ENCODE data around the gene SCYL1. TPM values are rescaled to one million over a fixed set of nuclear protein-coding genes. Genes with fewer than 3 reads are reported as not detected.

Gene SCYL1
- polyA plus RNA-seq, 4 donors = 46.7 to 76.9 (median 61.0) TPM

DNA sequence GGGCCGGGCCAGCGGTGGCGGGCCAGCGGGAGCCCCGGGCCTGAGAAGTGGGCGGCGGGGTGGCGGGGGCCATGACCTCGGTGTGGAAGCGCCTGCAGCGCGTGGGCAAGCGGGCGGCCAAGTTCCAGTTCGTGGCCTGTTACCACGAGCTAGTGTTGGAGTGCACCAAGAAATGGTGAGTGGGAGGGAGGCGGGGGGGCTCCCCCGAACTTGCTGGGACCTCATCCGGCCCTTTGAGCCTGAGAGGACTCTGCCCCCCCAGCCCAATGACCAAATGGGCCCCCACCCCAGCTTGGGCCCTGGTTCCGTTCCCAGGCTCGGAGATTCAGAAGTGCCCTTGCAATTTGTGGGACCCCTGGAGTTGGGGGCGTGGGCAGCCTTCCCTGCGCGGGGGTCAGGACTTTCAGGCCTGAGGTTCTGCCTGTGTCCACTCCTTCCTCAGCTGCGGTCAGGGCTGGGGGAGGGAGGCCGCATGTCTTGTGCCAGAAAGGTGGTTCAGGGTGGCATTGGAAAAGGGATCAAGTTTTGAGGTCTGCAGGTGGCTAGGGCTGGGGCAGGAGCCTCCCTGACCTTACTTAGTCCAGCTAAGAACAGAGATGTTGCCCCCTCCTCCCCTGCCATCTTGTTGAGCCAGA lies 51.5 kb downstream of the SCYL1 start:
- Histone ChIP-seq H3K27ac (ENCODE audit: low read depth in 1 of 3, low read length in 2 of 3) (peak overlapping the region; percentile 60 to 87 (median 81)), H3K4me3 (ENCODE audit: low read depth in 1 of 3, low read length in 3 of 3) (peak overlapping the region; percentile 63 to 94 (median 73)), H3K27me3 (ENCODE audit: control insufficient read depth in 3 of 3, insufficient read depth in 3 of 3, low read length in 3 of 3) (no peaks in the 10 kb centered on the region), H3K9me3 (ENCODE audit: control insufficient read depth in 2 of 2, insufficient read depth in 1 of 2, low read depth in 1 of 2, low read length in 1 of 2) (no peaks in the 10 kb centered on the region), H3K4me1 (ENCODE audit: control insufficient read depth in 3 of 3, insufficient read depth in 2 of 3, low read depth in 1 of 3, low read length in 2 of 3) (peaks cover 4 to 66% (median 15%) of the 10 kb centered on the region in 3 donors), H3K36me3 (ENCODE audit: control insufficient read depth in 3 of 3, insufficient read depth in 2 of 3, low read depth in 1 of 3, low read length in 3 of 3) (peaks cover 2 to 46% (median 4%) of the 10 kb centered on the region in 3 donors)
- WGBS, 3 donors = 4 to 10% (median 5%) methylated on average over 18 to 26 of the region's 26 CpGs
- no peak for DNase-seq
- FAIRE-seq = no peak

DNA sequence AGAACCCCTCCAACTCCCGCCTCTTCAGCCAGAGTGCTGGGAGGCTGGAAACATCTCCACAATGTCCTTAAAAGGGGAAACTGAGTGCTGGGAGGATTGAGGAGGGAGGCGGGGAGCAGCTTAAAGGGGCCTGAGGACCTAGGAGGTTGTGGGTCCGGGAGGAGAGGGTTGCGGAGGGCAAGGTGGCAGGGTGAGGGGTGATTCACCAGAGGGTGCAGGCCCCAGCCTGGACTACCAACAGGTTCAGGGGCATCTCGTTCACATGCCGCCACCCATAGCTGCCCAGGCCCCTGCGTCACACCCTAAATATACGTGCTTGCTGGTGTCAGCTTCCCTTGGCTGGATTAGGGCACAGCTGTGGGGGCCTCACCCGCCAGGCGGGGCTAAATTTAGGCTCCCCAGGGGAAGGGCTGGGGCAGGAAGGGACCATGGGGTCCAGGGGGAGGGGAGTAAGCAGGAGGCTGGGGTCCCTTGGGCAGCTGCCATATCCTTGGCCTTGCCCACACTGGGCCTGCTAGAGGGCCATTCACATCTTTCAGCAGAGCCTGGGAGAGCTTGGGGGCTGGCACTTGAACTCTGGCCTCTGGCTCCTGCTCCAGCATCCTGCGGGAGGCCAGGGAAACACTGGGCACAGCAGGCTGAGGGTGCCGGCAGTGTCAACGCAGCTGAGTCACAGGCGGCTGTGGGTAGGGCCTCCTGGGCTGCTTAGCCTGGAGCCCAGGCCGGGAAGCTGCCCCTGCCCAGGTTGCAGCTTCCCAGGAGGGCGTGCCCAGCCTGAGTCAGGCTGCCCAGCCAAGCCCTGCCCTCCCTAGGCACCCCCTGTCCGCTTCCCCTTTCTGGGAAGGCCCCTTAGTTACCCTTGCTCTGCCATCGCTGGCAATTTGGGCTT lies 52.2 kb downstream of the SCYL1 start:
- peaks cover 4 to 52% (median 9%) of the 10 kb centered on the region in 3 donors for H3K36me3 ChIP-seq (ENCODE audit: control insufficient read depth in 3 of 3, insufficient read depth in 2 of 3, low read depth in 1 of 3, low read length in 3 of 3)
- peak overlapping the region; percentile 68 to 87 (median 81) for H3K27ac ChIP-seq (ENCODE audit: low read depth in 1 of 3, low read length in 2 of 3)
- no peak for FAIRE-seq
- WGBS, 3 donors = 25 to 28% (median 27%) methylated on average over 18 of the region's 18 CpGs
- peak; percentile 68 to 89 for DNase-seq
- H3K4me3 ChIP-seq (ENCODE audit: low read depth in 1 of 3, low read length in 3 of 3) = peak overlapping the region; percentile 30 to 94 (median 63)
- H3K4me1 ChIP-seq (ENCODE audit: control insufficient read depth in 3 of 3, insufficient read depth in 2 of 3, low read depth in 1 of 3, low read length in 2 of 3) = peaks cover 4 to 59% (median 15%) of the 10 kb centered on the region in 3 donors
- H3K9me3 ChIP-seq (ENCODE audit: control insufficient read depth in 2 of 2, insufficient read depth in 1 of 2, low read depth in 1 of 2, low read length in 1 of 2) = no peaks in the 10 kb centered on the region
- no peaks in the 10 kb centered on the region for H3K27me3 ChIP-seq (ENCODE audit: control insufficient read depth in 3 of 3, insufficient read depth in 3 of 3, low read length in 3 of 3)

DNA sequence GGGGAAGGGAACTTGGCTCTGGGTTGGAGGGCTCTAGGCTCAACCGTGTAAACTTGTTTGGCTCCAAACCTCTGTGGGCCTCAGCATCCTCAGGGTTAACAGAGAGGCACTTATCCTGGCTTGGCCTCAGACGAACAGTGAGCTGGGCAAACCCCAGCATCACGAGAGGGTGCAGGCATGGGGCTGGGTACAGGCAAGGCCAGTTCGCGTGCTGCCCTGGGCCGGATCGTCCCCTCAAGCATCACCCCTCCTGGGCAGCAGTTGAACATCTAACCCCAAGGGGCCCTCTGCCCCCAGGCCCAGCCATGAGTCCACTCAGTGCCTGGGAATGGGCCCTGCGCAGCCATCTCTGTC lies 52.9 kb downstream of the SCYL1 start:
- peak overlapping the region in 2 of 3 donors; percentile 27 to 63 for H3K4me3 ChIP-seq (ENCODE audit: low read depth in 1 of 3, low read length in 3 of 3)
- DNase-seq (no peak), FAIRE-seq (no peak)
- WGBS, 3 donors = 45 to 60% (median 52%) methylated on average over 8 of the region's 8 CpGs
- H3K27me3 ChIP-seq (ENCODE audit: control insufficient read depth in 3 of 3, insufficient read depth in 3 of 3, low read length in 3 of 3) = no peaks in the 10 kb centered on the region
- no peaks in the 10 kb centered on the region for H3K9me3 ChIP-seq (ENCODE audit: control insufficient read depth in 2 of 2, insufficient read depth in 1 of 2, low read depth in 1 of 2, low read length in 1 of 2)
- peaks cover 4 to 58% (median 9%) of the 10 kb centered on the region in 3 donors for H3K36me3 ChIP-seq (ENCODE audit: control insufficient read depth in 3 of 3, insufficient read depth in 2 of 3, low read depth in 1 of 3, low read length in 3 of 3)
- H3K27ac ChIP-seq (ENCODE audit: low read depth in 1 of 3, low read length in 2 of 3) = peak overlapping the region; percentile 68 to 87 (median 81)
- H3K4me1 ChIP-seq (ENCODE audit: control insufficient read depth in 3 of 3, insufficient read depth in 2 of 3, low read depth in 1 of 3, low read length in 2 of 3) = peaks cover 4 to 59% (median 15%) of the 10 kb centered on the region in 3 donors

DNA sequence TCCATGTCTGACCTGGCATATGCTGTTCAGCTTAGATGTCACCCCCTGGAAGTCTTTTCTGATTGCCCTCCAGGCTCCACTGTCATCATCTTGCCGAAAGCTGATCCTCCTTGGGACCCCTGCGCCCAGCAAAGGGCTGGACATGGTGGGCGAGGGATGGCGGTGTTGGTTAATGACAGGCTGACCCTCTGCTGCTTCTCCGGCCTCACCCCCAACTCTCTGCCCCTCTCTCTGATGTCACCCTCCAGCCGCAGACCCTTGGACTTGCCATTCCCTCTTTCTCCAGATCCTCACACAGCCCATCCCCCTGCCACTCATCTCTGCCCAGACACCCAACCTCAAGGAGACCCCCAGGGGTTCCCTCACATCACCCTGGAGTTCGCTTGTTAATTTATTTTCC lies 53.3 kb downstream of the SCYL1 start:
- Histone ChIP-seq H3K36me3 (ENCODE audit: control insufficient read depth in 3 of 3, insufficient read depth in 2 of 3, low read depth in 1 of 3, low read length in 3 of 3) (peaks cover 4 to 62% (median 9%) of the 10 kb centered on the region in 3 donors), H3K4me1 (ENCODE audit: control insufficient read depth in 3 of 3, insufficient read depth in 2 of 3, low read depth in 1 of 3, low read length in 2 of 3) (peaks cover 4 to 58% (median 15%) of the 10 kb centered on the region in 3 donors), H3K27ac (ENCODE audit: low read depth in 1 of 3, low read length in 2 of 3) (peak overlapping the region; percentile 68 to 87 (median 81)), H3K4me3 (ENCODE audit: low read depth in 1 of 3, low read length in 3 of 3) (peak overlapping the region in 2 of 3 donors; percentile 2 to 27), H3K9me3 (ENCODE audit: control insufficient read depth in 2 of 2, insufficient read depth in 1 of 2, low read depth in 1 of 2, low read length in 1 of 2) (no peaks in the 10 kb centered on the region), H3K27me3 (ENCODE audit: control insufficient read depth in 3 of 3, insufficient read depth in 3 of 3, low read length in 3 of 3) (peaks cover 0 to 2% (median 0%) of the 10 kb centered on the region in 3 donors)
- 88 to 95% (median 92%) methylated on average over 7 of the region's 7 CpGs for WGBS, 3 donors
- DNase-seq (no peak), FAIRE-seq (no peak)

DNA sequence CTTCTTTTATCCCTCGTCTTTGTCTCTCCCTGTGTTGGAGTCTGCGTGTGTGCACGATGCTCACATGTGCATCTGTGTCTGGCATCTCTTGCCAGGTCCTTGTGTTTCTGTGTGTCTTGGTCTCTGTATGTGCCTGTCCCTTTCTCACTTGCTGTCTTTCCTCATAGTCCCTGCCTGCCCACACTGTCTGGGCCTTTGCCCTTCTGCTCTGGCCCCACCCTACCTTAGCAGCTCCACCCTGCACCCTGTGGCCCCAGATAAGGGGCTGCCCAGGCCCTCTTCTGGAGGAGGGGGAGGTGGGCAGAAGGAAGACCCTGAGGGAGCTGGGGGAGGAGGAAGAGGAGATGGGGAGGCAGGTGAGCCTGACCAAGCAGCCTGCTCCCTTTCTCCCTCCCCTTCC lies 53.8 kb downstream of the SCYL1 start:
- Histone ChIP-seq H3K36me3 (ENCODE audit: control insufficient read depth in 3 of 3, insufficient read depth in 2 of 3, low read depth in 1 of 3, low read length in 3 of 3) (peaks cover 4 to 62% (median 9%) of the 10 kb centered on the region in 3 donors), H3K4me3 (ENCODE audit: low read depth in 1 of 3, low read length in 3 of 3) (peak overlapping the region in 1 of 3 donors; percentile 2), H3K9me3 (ENCODE audit: control insufficient read depth in 2 of 2, insufficient read depth in 1 of 2, low read depth in 1 of 2, low read length in 1 of 2) (no peaks in the 10 kb centered on the region), H3K27ac (ENCODE audit: low read depth in 1 of 3, low read length in 2 of 3) (peak overlapping the region; percentile 35 to 81 (median 68)), H3K27me3 (ENCODE audit: control insufficient read depth in 3 of 3, insufficient read depth in 3 of 3, low read length in 3 of 3) (peaks cover 0 to 4% (median 0%) of the 10 kb centered on the region in 3 donors), H3K4me1 (ENCODE audit: control insufficient read depth in 3 of 3, insufficient read depth in 2 of 3, low read depth in 1 of 3, low read length in 2 of 3) (peaks cover 4 to 54% (median 15%) of the 10 kb centered on the region in 3 donors)
- DNase-seq (peak; percentile 56 to 70), FAIRE-seq (no peak)
- 42 to 65% (median 46%) methylated on average over 3 of the region's 3 CpGs for WGBS, 3 donors

DNA sequence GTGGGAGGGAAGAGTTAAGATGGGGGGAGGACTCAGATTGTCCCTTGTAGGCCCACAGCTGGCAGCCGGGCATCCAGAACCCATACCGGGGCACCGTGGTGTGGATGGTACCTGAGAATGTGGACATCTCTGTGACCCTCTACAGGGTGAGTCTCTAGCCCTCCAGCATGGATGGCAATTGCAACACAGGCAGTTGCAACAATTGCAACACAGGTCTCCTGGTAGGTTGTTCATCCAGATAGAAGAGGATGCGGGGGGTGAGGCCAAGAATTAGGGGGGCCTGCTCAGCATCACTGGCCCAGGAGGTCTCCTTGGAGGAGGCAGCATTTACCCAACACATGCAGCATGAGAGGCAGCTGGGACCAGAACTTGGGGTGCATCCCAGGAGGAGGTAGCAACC lies 54.4 kb downstream of the SCYL1 start:
- no peak overlapping the region for H3K4me3 ChIP-seq (ENCODE audit: low read depth in 1 of 3, low read length in 3 of 3)
- DNase-seq (no peak), FAIRE-seq (no peak)
- no peaks in the 10 kb centered on the region for H3K9me3 ChIP-seq (ENCODE audit: control insufficient read depth in 2 of 2, insufficient read depth in 1 of 2, low read depth in 1 of 2, low read length in 1 of 2)
- H3K4me1 ChIP-seq (ENCODE audit: control insufficient read depth in 3 of 3, insufficient read depth in 2 of 3, low read depth in 1 of 3, low read length in 2 of 3) = peaks cover 4 to 54% (median 15%) of the 10 kb centered on the region in 3 donors
- 84 to 95% (median 89%) methylated on average over 4 of the region's 4 CpGs for WGBS, 3 donors
- H3K27me3 ChIP-seq (ENCODE audit: control insufficient read depth in 3 of 3, insufficient read depth in 3 of 3, low read length in 3 of 3) = peaks cover 0 to 10% (median 0%) of the 10 kb centered on the region in 3 donors
- H3K27ac ChIP-seq (ENCODE audit: low read depth in 1 of 3, low read length in 2 of 3) = no peak overlapping the region
- peaks cover 4 to 66% (median 9%) of the 10 kb centered on the region in 3 donors for H3K36me3 ChIP-seq (ENCODE audit: control insufficient read depth in 3 of 3, insufficient read depth in 2 of 3, low read depth in 1 of 3, low read length in 3 of 3)

DNA sequence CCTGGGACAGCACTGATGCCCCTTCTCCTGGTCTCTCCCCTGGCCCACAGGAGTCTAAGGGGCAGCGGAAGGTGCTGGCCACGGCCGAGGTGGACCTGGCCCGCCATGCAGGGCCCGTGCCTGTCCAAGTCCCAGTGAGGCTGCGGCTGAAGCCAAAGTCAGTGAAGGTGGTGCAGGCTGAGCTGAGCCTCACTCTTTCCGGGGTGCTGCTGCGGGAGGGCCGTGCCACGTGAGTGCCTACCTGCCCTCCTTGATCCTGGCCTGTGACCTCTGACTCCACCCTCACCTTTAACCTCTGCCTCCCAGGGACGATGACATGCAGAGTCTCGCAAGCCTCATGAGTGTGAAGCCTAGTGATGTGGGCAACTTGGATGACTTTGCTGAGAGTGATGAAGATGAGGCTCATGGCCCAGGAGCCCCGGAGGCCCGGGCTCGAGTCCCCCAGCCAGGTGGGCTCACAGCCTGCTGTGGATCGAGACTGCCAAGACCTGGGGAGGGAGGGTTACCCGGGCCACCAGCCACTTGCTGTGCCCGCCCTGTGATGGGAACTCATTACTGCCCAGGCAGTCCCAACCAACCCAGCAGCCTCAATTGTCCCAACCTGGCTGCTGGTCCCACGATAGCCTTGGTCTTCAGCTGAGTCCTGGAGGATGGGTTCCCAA lies 55.3 kb downstream of the SCYL1 start:
- Histone ChIP-seq H3K27ac (ENCODE audit: low read depth in 1 of 3, low read length in 2 of 3) (no peak overlapping the region), H3K36me3 (ENCODE audit: control insufficient read depth in 3 of 3, insufficient read depth in 2 of 3, low read depth in 1 of 3, low read length in 3 of 3) (peaks cover 4 to 70% (median 9%) of the 10 kb centered on the region in 3 donors), H3K4me3 (ENCODE audit: low read depth in 1 of 3, low read length in 3 of 3) (no peak overlapping the region), H3K9me3 (ENCODE audit: control insufficient read depth in 2 of 2, insufficient read depth in 1 of 2, low read depth in 1 of 2, low read length in 1 of 2) (no peaks in the 10 kb centered on the region), H3K4me1 (ENCODE audit: control insufficient read depth in 3 of 3, insufficient read depth in 2 of 3, low read depth in 1 of 3, low read length in 2 of 3) (peaks cover 4 to 52% (median 15%) of the 10 kb centered on the region in 3 donors), H3K27me3 (ENCODE audit: control insufficient read depth in 3 of 3, insufficient read depth in 3 of 3, low read length in 3 of 3) (peaks cover 0 to 17% (median 0%) of the 10 kb centered on the region in 3 donors)
- no peak for FAIRE-seq
- DNase-seq = no peak
- WGBS, 3 donors = 92 to 95% (median 94%) methylated on average over 18 to 19 of the region's 19 CpGs

DNA sequence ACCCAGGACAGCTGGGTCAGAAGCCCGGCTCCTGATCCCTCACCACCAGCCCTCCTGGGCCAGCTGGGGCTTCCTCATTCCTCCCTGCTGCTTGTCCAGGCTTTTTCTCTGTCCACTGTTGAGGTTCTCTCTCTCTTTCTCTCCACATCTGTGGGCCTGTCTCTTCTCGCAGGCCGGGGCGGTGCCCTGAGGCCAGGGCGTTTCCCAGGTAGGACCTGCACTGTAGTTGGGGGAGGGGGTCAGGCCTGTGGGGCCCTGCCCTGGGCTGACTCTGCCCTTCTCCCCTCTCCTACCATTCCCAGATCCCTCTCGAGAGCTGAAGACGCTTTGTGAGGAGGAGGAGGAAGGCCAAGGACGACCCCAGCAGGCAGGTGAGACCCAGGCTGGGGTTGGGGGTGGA lies 55.9 kb downstream of the SCYL1 start:
- H3K9me3 ChIP-seq (ENCODE audit: control insufficient read depth in 2 of 2, insufficient read depth in 1 of 2, low read depth in 1 of 2, low read length in 1 of 2) = no peaks in the 10 kb centered on the region
- FAIRE-seq = no peak
- WGBS, 3 donors = 91 to 97% (median 97%) methylated on average over 8 of the region's 8 CpGs
- peak overlapping the region in 1 of 3 donors; percentile 9 for H3K27ac ChIP-seq (ENCODE audit: low read depth in 1 of 3, low read length in 2 of 3)
- DNase-seq = no peak
- H3K27me3 ChIP-seq (ENCODE audit: control insufficient read depth in 3 of 3, insufficient read depth in 3 of 3, low read length in 3 of 3) = peaks cover 0 to 22% (median 0%) of the 10 kb centered on the region in 3 donors
- peaks cover 4 to 50% (median 15%) of the 10 kb centered on the region in 3 donors for H3K4me1 ChIP-seq (ENCODE audit: control insufficient read depth in 3 of 3, insufficient read depth in 2 of 3, low read depth in 1 of 3, low read length in 2 of 3)
- no peak overlapping the region for H3K4me3 ChIP-seq (ENCODE audit: low read depth in 1 of 3, low read length in 3 of 3)
- peaks cover 4 to 74% (median 9%) of the 10 kb centered on the region in 3 donors for H3K36me3 ChIP-seq (ENCODE audit: control insufficient read depth in 3 of 3, insufficient read depth in 2 of 3, low read depth in 1 of 3, low read length in 3 of 3)
